D721Med (cell line): ENCODE measurements around the gene RRAGA.

Experiments
- DNase-seq: peaks from one replicate; pipeline ENCODE4 v3.0.0; 2011; ENCODE audit warnings: low spot score; ENCODE audit not compliant: insufficient read length
- FAIRE-seq: peaks from 2 replicates; lab custom pipeline; 2011; peaks lifted over from hg19 to GRCh38; lab: Jason Lieb, UNC
- CTCF ChIP-seq: IDR thresholded peaks from 2 replicates; pipeline ENCODE4 v1.5.1; 2012; ENCODE audit warnings: mild to moderate bottlenecking, control low read depth; ENCODE audit not compliant: insufficient read depth; ENCODE audit errors: missing control alignments

Gene RRAGA

GRCh38 chr9:19036611-19037010 is 12.6 kb upstream of the RRAGA start:
- FAIRE-seq: no peak
- no peak for DNase-seq
- no peak for TF ChIP-seq CTCF

GRCh38 chr9:19049917-19050636 is 850 bp downstream of the RRAGA start:
- DNase-seq (no peak), FAIRE-seq (no peak)
- TF ChIP-seq CTCF: no peak

- FAIRE-seq: no peak
Measured at GRCh38 chr9:19050637-19051591, 1.7 kb downstream of the RRAGA start.

GRCh38 chr9:19057033-19057432 is 7.8 kb downstream of the RRAGA start:
- TF ChIP-seq CTCF: no peak
- DNase-seq (no peak), FAIRE-seq (no peak)

More at GRCh38 chr9:19050637-19051591, 1.7 kb downstream of the RRAGA start:
- no peak for TF ChIP-seq CTCF
- no peak for DNase-seq

- no peak for DNase-seq
- no peak for FAIRE-seq
- TF ChIP-seq CTCF: no peak
Measured at GRCh38 chr9:19074229-19074628, 25.0 kb downstream of the RRAGA start.

GRCh38 chr9:19074836-19075235 is 25.6 kb downstream of the RRAGA start:
- no peak for TF ChIP-seq CTCF
- no peak for DNase-seq
- FAIRE-seq: no peak
